Measurements from ENCODE around the gene ROGDI. TPM values are rescaled to one million over a fixed set of nuclear protein-coding genes. Genes with fewer than 3 reads are reported as not detected.

The ROGDI gene
- total and polyA plus RNA-seq, 9 of the 15 experiments (the other 6 are each of a cell fraction or from before 2014, with no cell fraction given): 0.97 to 37.3 (median 16.5) TPM

DNA sequence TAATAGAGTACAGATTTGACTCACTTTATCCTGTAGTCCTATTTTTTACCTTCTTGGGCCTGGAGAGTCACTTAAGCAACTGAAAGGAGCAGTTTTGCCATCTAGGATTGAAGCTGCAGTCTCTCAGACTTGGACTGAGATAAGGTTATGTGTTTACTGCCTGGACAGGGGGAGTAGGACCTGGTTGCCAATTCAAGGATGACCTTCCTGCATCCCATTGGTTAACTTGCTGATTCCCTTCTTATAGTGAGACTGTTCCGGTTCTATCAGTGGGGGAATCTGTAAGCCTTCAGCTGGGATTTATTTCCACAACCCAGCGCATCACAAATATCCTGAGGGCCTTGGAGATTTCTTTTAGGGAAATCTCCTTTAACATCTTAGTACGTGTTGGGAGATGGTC lies 47.8 kb upstream of the ROGDI start:
- peaks cover 43% of the 10 kb centered on the region for H4K20me1 ChIP-seq (replicated peaks; ENCODE audit: control insufficient read depth, insufficient read depth, low read length)
- no TSS peak for BruUV-seq (replicated peaks)
- peak overlapping the region; percentile 2 for H3K4me2 ChIP-seq (ENCODE audit: insufficient read depth, low read length)
- FAIRE-seq: peak; percentile 84
- WGBS (ENCODE audit: insufficient coverage, low coverage, missing lambda C conversion rate): 19% methylated on average over 3 of the region's 3 CpGs
- no peak overlapping the region for H3K9ac ChIP-seq (ENCODE audit: insufficient read depth in 1 of 2, low read depth in 2 of 2, low read length in 2 of 2)
- peak overlapping the region; percentile 14; the same call in 1 of the 2 replicates for H3K4me3 ChIP-seq
- no peak for ATAC-seq
- H2AFZ ChIP-seq (ENCODE audit: low read depth, low read length): no peak overlapping the region
- H3K36me3 ChIP-seq (ENCODE audit: control insufficient read depth, insufficient read depth, low read length): peaks cover 42% of the 10 kb centered on the region; the same call in 2 of the 3 replicates
- no peaks in the 10 kb centered on the region for H3K9me3 ChIP-seq (replicated peaks; ENCODE audit: control insufficient read depth, insufficient read depth, low read depth, low read length)
- peaks cover 78% of the 10 kb centered on the region for H3K79me2 ChIP-seq (ENCODE audit: control insufficient read depth, insufficient read depth, low read length)
- intact Hi-C loops (cut with micrococcal nuclease): no loop called here
- in situ Hi-C loops (cut with MboI): no loop called here
- H3K27me3 ChIP-seq (ENCODE audit: control insufficient read depth in 2 of 2, insufficient read depth in 2 of 2, low read length in 2 of 2): no peaks in the 10 kb centered on the region
- CTCF ChIA-PET (ENCODE audit: low intra/inter-chr PET ratio): no interaction called here
- POLR2A ChIA-PET: interaction anchor here (1.0 to 4.5 kb wide), 2 partner anchors 12 to 25 kb away, joined by 4 to 20 read pairs; no protein-coding TSS in a partner anchor
- TF ChIP-seq ZZZ3 (IDR thresholded peaks at IDR 0.05) (no peak), TCF3 (CRISPR knock-in tag; IDR thresholded peaks at IDR 0.05) (peak; percentile 40; the same call in 1 of the 2 replicates), RCOR1 (IDR thresholded peaks at IDR 0.05; ENCODE audit: borderline replicate concordance in 1 of 2, low read depth in 2 of 2, low read length in 2 of 2) (peak; percentile 25 to 82; a peak in 2 of 4 replicates), NFE2L1 (tag; IDR thresholded peaks at IDR 0.05; ENCODE audit: borderline replicate concordance, low read depth) (no peak), CBX5 (IDR thresholded peaks at IDR 0.05; ENCODE audit: borderline replicate concordance, low read depth) (no peak), KDM1A (IDR thresholded peaks at IDR 0.05) (peak; percentile 83 to 84), CBFA2T2 (conservative IDR thresholded peaks at IDR 0.05) (peak; percentile 14; the same call in 1 of the 2 replicates), PHF21A (IDR thresholded peaks at IDR 0.05; ENCODE audit: borderline replicate concordance, low read depth) (peak; percentile 37; the same call in 1 of the 2 replicates), TAL1 (IDR thresholded peaks at IDR 0.05) (peak; percentile 26; the same call in 1 of the 2 replicates), ZNF263 (CRISPR knock-in tag; IDR thresholded peaks at IDR 0.05; ENCODE audit: borderline replicate concordance) (no peak), NCOR1 (IDR thresholded peaks at IDR 0.05) (peak; percentile 32), GATA2 (CRISPR knock-in tag; IDR thresholded peaks at IDR 0.05) (peak; percentile 49; the same call in 1 of the 2 replicates), CBFA2T3 (IDR thresholded peaks at IDR 0.05) (peak; percentile 65)
- TF ChIP-seq, protein P1, sequence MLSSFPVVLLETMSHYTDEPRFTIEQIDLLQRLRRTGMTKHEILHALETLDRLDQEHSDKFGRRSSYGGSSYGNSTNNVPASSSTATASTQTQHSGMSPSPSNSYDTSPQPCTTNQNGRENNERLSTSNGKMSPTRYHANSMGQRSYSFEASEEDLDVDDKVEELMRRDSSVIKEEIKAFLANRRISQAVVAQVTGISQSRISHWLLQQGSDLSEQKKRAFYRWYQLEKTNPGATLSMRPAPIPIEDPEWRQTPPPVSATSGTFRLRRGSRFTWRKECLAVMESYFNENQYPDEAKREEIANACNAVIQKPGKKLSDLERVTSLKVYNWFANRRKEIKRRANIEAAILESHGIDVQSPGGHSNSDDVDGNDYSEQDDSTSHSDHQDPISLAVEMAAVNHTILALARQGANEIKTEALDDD (IDR thresholded peaks at IDR 0.05): peak; percentile 35; the same call in 1 of the 2 replicates
- no peak overlapping the region for H3K27ac ChIP-seq (ENCODE audit: extremely low read depth, low read depth, low read length)
- peak; percentile 46 to 66 (median 58) for DNase-seq (ENCODE audit: extremely low read depth in 1 of 4, low spot score in 3 of 4)
- peaks cover 23 to 37% of the 10 kb centered on the region in 2 experiments for H3K4me1 ChIP-seq (replicated peaks in 1 of 2; ENCODE audit: control insufficient read depth in 2 of 2, insufficient read depth in 2 of 2, low read length in 2 of 2)
- H3K9me1 ChIP-seq (ENCODE audit: control insufficient read depth, insufficient read depth, low read length): no peaks in the 10 kb centered on the region

All from K562 (cell line).